HepG2 (cell line): Measurements from ENCODE around the gene ACOT9. TPM values are rescaled to one million over a fixed set of nuclear protein-coding genes. Genes with fewer than 3 reads are reported as not detected.

ENCODE experiments used
- ATAC-seq: fragments of 200-7000 bp; cut with Tn5 transposase; 3 replicates; pipeline ENCODE4 v1.9.1; 2020; ENCODE audit warnings: mild to moderate bottlenecking, moderate library complexity
- BruUV-seq: library from RNA; stranded (reverse); fragments of 400-500 nt; replicated peaks from 2 replicates; lab custom pipeline; 2021; lab: Mats Ljungman, UMichigan
- CTCF ChIA-PET: fragments of 300-600 bp; formaldehyde crosslinking; extraction: SDS; loops from one replicate; lab custom pipeline; 2021; ENCODE audit warnings: low total read pairs, inconsistent platforms, low intra/inter-chr PET ratio; lab: Yijun Ruan, JAX
- POLR2A ChIA-PET: fragments of 350-600 bp; sonication (Branson Sonifier 250); formaldehyde crosslinking; loops from one replicate; lab custom pipeline; 2020; ENCODE audit warnings: antibody characterized with exemption, inconsistent platforms; lab: Yijun Ruan, JAX
- DNase-seq: peaks from one replicate; pipeline ENCODE4 v3.0.0-alpha.2; 2015; ENCODE audit warnings: low spot score
- FAIRE-seq: peaks from 3 replicates; lab custom pipeline; 2011; peaks lifted over from hg19 to GRCh38; lab: Jason Lieb, UNC
- H2AFZ ChIP-seq: one replicate; pipeline ENCODE4 v1.6.1; 2011; ENCODE audit warnings: low read length, inconsistent platforms
- H3K27ac ChIP-seq: fragments of 300-600 bp; 3 replicates; pipeline ENCODE4 v1.8.0; 2011; ENCODE audit warnings: mixed run types, mild to moderate bottlenecking, mixed read lengths, low read length, inconsistent platforms; ENCODE audit not compliant: insufficient read depth; ENCODE audit errors: extremely low read length
- H3K27me3 ChIP-seq, 2 experiments: fragments of 200-600 bp in 1 of 2; 2 replicates in 1 of 2; 3 replicates in 1 of 2; pipeline versions ENCODE4 v1.6.0 to v1.8.0; 2011; ENCODE audit warnings: low read length in 2 of 2, mild to moderate bottlenecking in 2 of 2, moderate library complexity in 2 of 2, inconsistent platforms in 1 of 2; ENCODE audit not compliant: insufficient read depth in 2 of 2, control insufficient read depth in 1 of 2
- H3K36me3 ChIP-seq, 2 experiments: fragments of 200-600 bp in 1 of 2; replicated peaks in 1 of 2; 2 replicates in 1 of 2; 3 replicates in 1 of 2; pipeline versions ENCODE4 v1.5.1 to v1.8.0; 2011; ENCODE audit warnings: low read length in 2 of 2, inconsistent platforms in 1 of 2; ENCODE audit not compliant: insufficient read depth in 2 of 2, control insufficient read depth in 1 of 2
- H3K4me1 ChIP-seq: 2 replicates; pipeline ENCODE4 v1.5.1; 2012; ENCODE audit warnings: low read length, inconsistent platforms; ENCODE audit not compliant: insufficient read depth
- H3K4me2 ChIP-seq: 2 replicates; pipeline ENCODE4 v1.6.0; 2011; ENCODE audit warnings: low read depth, low read length, inconsistent platforms
- H3K4me3 ChIP-seq, 3 experiments: fragments of 200-600 bp in 1 of 3; sonication (generic), shearing (Covaris generic) in 1 of 3; replicated peaks in 1 of 3; 2 replicates each; pipeline ENCODE4 v1.5.1; 2011 to 2016; ENCODE audit warnings: low read length in 3 of 3, inconsistent platforms in 2 of 3, low read depth in 2 of 3, mild to moderate bottlenecking in 2 of 3, control low read depth in 1 of 3, mixed read lengths in 1 of 3; ENCODE audit not compliant: insufficient read depth in 1 of 3
- H3K79me2 ChIP-seq: one replicate; pipeline ENCODE4 v1.6.1; 2011; ENCODE audit warnings: low read length, inconsistent platforms; ENCODE audit not compliant: insufficient read depth
- H3K9ac ChIP-seq: 2 replicates; pipeline ENCODE4 v1.6.0; 2011; ENCODE audit warnings: mild to moderate bottlenecking, low read depth, low read length, inconsistent platforms; ENCODE audit not compliant: insufficient read depth
- H3K9me3 ChIP-seq: 2 replicates; pipeline ENCODE4 v1.5.1; 2012; ENCODE audit warnings: mild to moderate bottlenecking, low read length
- H4K20me1 ChIP-seq: 2 replicates; pipeline ENCODE4 v1.6.0; 2011; ENCODE audit warnings: inconsistent platforms, mild to moderate bottlenecking, low read length, moderate library complexity; ENCODE audit not compliant: insufficient read depth
- AGO2 ChIP-seq: fragments of 200-400 bp; formaldehyde crosslinking; optimal IDR thresholded peaks from 2 replicates; pipeline ENCODE3; 2017; ENCODE audit warnings: mild to moderate bottlenecking, low read depth, low read length, moderate library complexity
- ARID4A ChIP-seq: sonication (generic); formaldehyde crosslinking; IDR thresholded peaks from 2 replicates; pipeline ENCODE4 v1.5.0; 2020; ENCODE audit warnings: mild to moderate bottlenecking, missing genetic modification reagents, borderline replicate concordance
- FOXA3 ChIP-seq: IDR thresholded peaks from 2 replicates; pipeline ENCODE4 v1.6.1; 2016; ENCODE audit warnings: missing genetic modification reagents, missing compliant biosample characterization
- HNF1B ChIP-seq: sonication (generic); formaldehyde crosslinking; IDR thresholded peaks from 2 replicates; pipeline ENCODE4 v1.5.1; 2020; ENCODE audit warnings: mild to moderate bottlenecking, moderate library complexity, missing genetic modification reagents
- HNRNPH1 ChIP-seq: fragments of 200-400 bp; formaldehyde crosslinking; optimal IDR thresholded peaks from 2 replicates; pipeline ENCODE3; 2017; ENCODE audit warnings: mild to moderate bottlenecking, low read depth, low read length
- HOXD1 ChIP-seq: sonication (generic); formaldehyde crosslinking; IDR thresholded peaks from 2 replicates; pipeline ENCODE4 v1.5.0; 2020; ENCODE audit warnings: missing genetic modification reagents
- NFATC3 ChIP-seq: sonication (generic); formaldehyde crosslinking; IDR thresholded peaks from 2 replicates; pipeline ENCODE4 v1.5.1; 2020; ENCODE audit warnings: mild to moderate bottlenecking, missing genetic modification reagents
- NR2F2 ChIP-seq: IDR thresholded peaks from 2 replicates; pipeline ENCODE4 v1.6.1; 2012; ENCODE audit warnings: low read depth, inconsistent platforms, borderline replicate concordance
- U2AF1 ChIP-seq: fragments of 200-400 bp; formaldehyde crosslinking; optimal IDR thresholded peaks from 2 replicates; pipeline ENCODE3; 2017; ENCODE audit warnings: mild to moderate bottlenecking, low read depth, low read length
- ZHX1 ChIP-seq: sonication (generic); formaldehyde crosslinking; IDR thresholded peaks from 2 replicates; pipeline ENCODE4 v1.8.1; 2022; ENCODE audit warnings: low read depth, mild to moderate bottlenecking, missing genetic modification reagents
- ZNF549 ChIP-seq: sonication (generic); formaldehyde crosslinking; IDR thresholded peaks from 2 replicates; pipeline ENCODE4 v1.5.0; 2020; ENCODE audit warnings: missing genetic modification reagents
- ZNF704 ChIP-seq: sonication (generic); formaldehyde crosslinking; IDR thresholded peaks from 2 replicates; pipeline ENCODE4 v1.8.1; 2023; ENCODE audit warnings: mild to moderate bottlenecking, inconsistent platforms, moderate library complexity, missing genetic modification reagents, borderline replicate concordance
- ZNF709 ChIP-seq: sonication (generic); formaldehyde crosslinking; IDR thresholded peaks from 2 replicates; pipeline ENCODE4 v1.5.0; 2020; ENCODE audit warnings: mild to moderate bottlenecking, missing genetic modification reagents
- WGBS: methylation state at CpG from one replicate; pipeline ENCODE4 v1.1.6; 2017; ENCODE audit warnings: low lambda C conversion rate; 5-methylcytosine and 5-hydroxymethylcytosine counted together
- in situ Hi-C: cut with HindIII; loops from 2 replicates; pipeline ENCODE4 v1.10.0; 2017; ENCODE audit warnings: low pct_unique_long_range_greater_than_20kb; ENCODE audit not compliant: extremely low pct_ligation_motif_present
- intact Hi-C: fragments of 100-400 bp; cut with micrococcal nuclease; formaldehyde crosslinking; loops from one replicate; pipeline ENCODE4 v1.10.0; 2022; ENCODE audit not compliant: unreplicated experiment
- polyA plus RNA-seq, 8 experiments: library from polyadenylated mRNA; depleted of rRNA in 3 of 8; stranded (reverse) in 7 of 8; unstranded in 1 of 8; fragments of >200 nt; fragmentation: Illumina TruSeq in 4 of 8; extraction: Trizol in 4 of 8; gene quantifications; 2 replicates each; pipeline versions ENCODE4 v1.2.1 to v1.2.3, GENCODE V29; 2011 to 2016; ENCODE audit warnings: low read depth in 4 of 8, missing spikeins in 1 of 8, mixed read lengths in 1 of 8; ENCODE audit not compliant: insufficient read depth in 1 of 8
- total RNA-seq, 5 experiments: library from RNA; depleted of rRNA; stranded (reverse); fragments of >200 nt; fragmentation: Illumina TruSeq; extraction: Trizol; gene quantifications; 2 replicates each; pipeline ENCODE4 v1.2.3, GENCODE V29; 2016; ENCODE audit warnings: low read depth in 1 of 5

Gene ACOT9
- total and polyA plus RNA-seq, 2 of the 13 experiments (the other 11 are each of a cell fraction or from before 2014, with no cell fraction given), result 33.3 to 36.9 TPM

GRCh38 chrX:23736030-23736429, 7.0 kb downstream of the ACOT9 start:
- Histone ChIP-seq H3K9me3 (no peaks in the 10 kb centered on the region), H3K36me3 (peaks cover 0 to 13% of the 10 kb centered on the region in 2 experiments; a peak in 2 of 5 replicates), H3K79me2 (peaks cover 21% of the 10 kb centered on the region), H3K9ac (no peak overlapping the region), H4K20me1 (no peaks in the 10 kb centered on the region)
- POLR2A ChIA-PET, result no interaction called here
- TF ChIP-seq FOXA3 (CRISPR knock-in tag) (no peak), ZNF709 (CRISPR knock-in tag) (no peak), ZHX1 (CRISPR knock-in tag) (no peak), ARID4A (CRISPR knock-in tag) (no peak), NFATC3 (no peak), HNRNPH1 (no peak), HOXD1 (CRISPR knock-in tag) (no peak), NR2F2 (no peak), ZNF704 (CRISPR knock-in tag) (no peak), U2AF1 (no peak), HNF1B (CRISPR knock-in tag) (no peak), AGO2 (no peak), ZNF549 (no peak)
- TF ChIP-seq, all 625 proteins: peak for 0
- no peaks in the 10 kb centered on the region for H3K27me3 ChIP-seq
- WGBS, result 70% methylated on average over 3 of the region's 3 CpGs
- ATAC-seq (no peak), DNase-seq (no peak), FAIRE-seq (no peak)
- H3K4me1 ChIP-seq, result no peaks in the 10 kb centered on the region
- no TSS peak for BruUV-seq
- H3K4me3 ChIP-seq, result no peak overlapping the region
- in situ Hi-C loops, result no loop called here
- H3K27ac ChIP-seq, result no peak overlapping the region
- H3K4me2 ChIP-seq, result no peak overlapping the region
- no peak overlapping the region for H2AFZ ChIP-seq
- intact Hi-C loops, result no loop called here
- CTCF ChIA-PET, result no interaction called here
